Measurements from ENCODE around the gene HIBCH.
"Not testable (repeated sequence)": the region's sequence is repeated elsewhere in the genome, so short reads cannot be mapped to it uniquely, and the experiment has no call there.

Gene HIBCH

GRCh38 chr2:190301032-190301431 lies 18.6 kb downstream of the HIBCH start:
- TF ChIP-seq CTCF (conservative IDR thresholded peaks at IDR 0.05) (no peak), ZFX (IDR thresholded peaks at IDR 0.05) (no peak)
- no peak overlapping the region for H3K27ac ChIP-seq

DNA sequence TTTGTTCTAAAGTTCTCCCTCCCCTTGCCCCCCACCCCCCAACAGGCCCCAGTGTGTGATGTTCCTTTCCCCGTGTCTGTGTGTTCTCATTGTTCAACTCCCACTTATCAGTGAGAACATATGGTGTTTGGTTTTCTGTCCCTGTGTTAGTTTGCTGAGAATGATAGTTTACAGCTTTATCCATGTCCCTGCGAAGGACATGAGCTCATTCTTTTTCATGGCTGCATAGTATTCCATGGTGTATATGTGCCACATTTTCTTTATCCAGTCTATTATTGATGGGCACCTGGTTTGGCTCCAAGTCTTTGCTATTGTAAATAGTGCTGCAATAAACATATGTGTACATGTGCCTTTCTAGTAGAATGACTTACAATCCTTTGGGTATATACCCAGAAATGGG lies 21.7 kb downstream of the HIBCH start:
- not testable (repeated sequence) for H3K27ac ChIP-seq

GRCh38 chr2:190283783-190284182 lies 35.8 kb downstream of the HIBCH start:
- no peak overlapping the region for H3K27ac ChIP-seq
- TF ChIP-seq ZFX (IDR thresholded peaks at IDR 0.05), result no peak
- no peak for TF ChIP-seq CTCF (conservative IDR thresholded peaks at IDR 0.05)

GRCh38 chr2:190280565-190281350 lies 38.9 kb downstream of the HIBCH start:
- peak overlapping the region; percentile 24 for H3K27ac ChIP-seq
- TF ChIP-seq CTCF (conservative IDR thresholded peaks at IDR 0.05) (no peak), ZFX (IDR thresholded peaks at IDR 0.05) (no peak)

GRCh38 chr2:190279256-190280134 lies 40.1 kb downstream of the HIBCH start:
- peak overlapping the region; percentile 44; the same call in 1 of the 2 replicates for H3K27ac ChIP-seq

GRCh38 chr2:190277234-190278112 lies 42.2 kb downstream of the HIBCH start:
- TF ChIP-seq ZFX (IDR thresholded peaks at IDR 0.05) (no peak), CTCF (conservative IDR thresholded peaks at IDR 0.05) (peak; percentile 69)
- no peak overlapping the region for H3K27ac ChIP-seq

DNA sequence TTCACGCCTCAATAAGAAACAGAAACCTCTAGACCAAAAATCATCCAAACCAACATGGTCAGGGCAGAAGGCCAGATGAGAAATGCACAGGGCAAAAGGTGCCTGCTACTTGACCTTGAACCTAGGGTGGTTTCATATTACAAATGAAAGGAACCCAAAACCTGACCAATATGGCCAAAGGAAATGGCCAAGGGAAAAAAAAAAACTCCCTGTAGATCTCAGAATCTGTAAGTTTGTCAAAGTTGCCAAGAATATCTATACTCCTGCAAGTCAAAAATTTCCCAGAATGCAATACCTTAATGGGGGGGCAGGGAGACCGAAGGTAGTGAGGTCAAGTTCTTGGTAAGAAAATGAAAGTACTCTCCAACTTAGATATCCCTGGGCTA lies 47.2 kb downstream of the HIBCH start:
- TF ChIP-seq ZFX (IDR thresholded peaks at IDR 0.05) (no peak), CTCF (conservative IDR thresholded peaks at IDR 0.05) (no peak)
- H3K27ac ChIP-seq, result no peak overlapping the region
